ENCODE results near the gene SUFU. TPM values are rescaled to one million over a fixed set of nuclear protein-coding genes. Genes with fewer than 3 reads are reported as not detected.
A peak's percentile ranks its signal among the peaks of the same experiment; 100 is the strongest.

SUFU gene
- total RNA-seq, 1 donor = 3.3 TPM

- DNase-seq (ENCODE audit: low read depth) = peak; percentile 66
- no peak for TF ChIP-seq CTCF (IDR thresholded peaks at IDR 0.05; ENCODE audit: insufficient read depth, low read length)
- H3K4me3 ChIP-seq (ENCODE audit: low read depth, low read length) = peak overlapping the region; percentile 66
Measured at GRCh38 chr10:102461187-102462054, 42.4 kb upstream of the SUFU start.

GRCh38 chr10:102462512-102463054, 41.2 kb upstream of the SUFU start:
- DNase-seq (ENCODE audit: low read depth) = no peak
- TF ChIP-seq CTCF (IDR thresholded peaks at IDR 0.05; ENCODE audit: insufficient read depth, low read length) = no peak
- H3K4me3 ChIP-seq (ENCODE audit: low read depth, low read length) = no peak overlapping the region

- H3K4me3 ChIP-seq (ENCODE audit: low read depth, low read length) = no peak overlapping the region
- no peak for TF ChIP-seq CTCF (IDR thresholded peaks at IDR 0.05; ENCODE audit: insufficient read depth, low read length)
- no peak for DNase-seq (ENCODE audit: low read depth)
Measured at GRCh38 chr10:102463983-102464382, 39.8 kb upstream of the SUFU start.

- H3K4me3 ChIP-seq (ENCODE audit: low read depth, low read length) = no peak overlapping the region
- TF ChIP-seq CTCF (IDR thresholded peaks at IDR 0.05; ENCODE audit: insufficient read depth, low read length) = no peak
- no peak for DNase-seq (ENCODE audit: low read depth)
Measured at GRCh38 chr10:102465466-102465865, 38.3 kb upstream of the SUFU start.

- TF ChIP-seq CTCF (IDR thresholded peaks at IDR 0.05; ENCODE audit: insufficient read depth, low read length) = no peak
- no peak for DNase-seq (ENCODE audit: low read depth)
- H3K4me3 ChIP-seq (ENCODE audit: low read depth, low read length) = no peak overlapping the region
Measured at GRCh38 chr10:102467318-102467717, 36.5 kb upstream of the SUFU start.

- DNase-seq (ENCODE audit: low read depth) = no peak
- TF ChIP-seq CTCF (IDR thresholded peaks at IDR 0.05; ENCODE audit: insufficient read depth, low read length) = no peak
- H3K4me3 ChIP-seq (ENCODE audit: low read depth, low read length) = no peak overlapping the region
Measured at GRCh38 chr10:102467971-102468438, 35.8 kb upstream of the SUFU start.

Measured in fibroblast of the aortic adventitia (primary cell).